ENCODE data around the gene FOXP1. TPM values are rescaled to one million over a fixed set of nuclear protein-coding genes. Genes with fewer than 3 reads are reported as not detected.

FOXP1 gene
- polyA plus RNA-seq, 1 donor from 2014 or later: 5.6 TPM

- no peak overlapping the region for H3K27ac ChIP-seq (ENCODE audit: low read length)
- H3F3A ChIP-seq (ENCODE audit: insufficient read depth, low read length, poor library complexity, severe bottlenecking): no peaks in the 10 kb centered on the region
- no peaks in the 10 kb centered on the region for H3K36me3 ChIP-seq (ENCODE audit: insufficient read depth, low read length)
- no peaks in the 10 kb centered on the region for H3K9me3 ChIP-seq (ENCODE audit: low read length)
- H3K4me3 ChIP-seq (ENCODE audit: low read length): no peak overlapping the region
- no peaks in the 10 kb centered on the region for H3K9me2 ChIP-seq (ENCODE audit: insufficient read depth, low read length)
- no peaks in the 10 kb centered on the region for H3K79me2 ChIP-seq (replicated peaks; ENCODE audit: insufficient read depth, low read length)
- no peak overlapping the region for H3K4me2 ChIP-seq (ENCODE audit: low read length)
- no peak overlapping the region for H3K9ac ChIP-seq (ENCODE audit: low read length)
- H4K20me1 ChIP-seq (ENCODE audit: insufficient read depth): no peaks in the 10 kb centered on the region
- H2AFZ ChIP-seq (ENCODE audit: low read depth, low read length): no peak overlapping the region
- H3K27me3 ChIP-seq (ENCODE audit: insufficient read depth, low read depth, low read length): no peaks in the 10 kb centered on the region
- TF ChIP-seq POLR2AphosphoS5 (IDR thresholded peaks at IDR 0.05) (no peak), REST (IDR thresholded peaks at IDR 0.05; ENCODE audit: borderline replicate concordance) (no peak), MXI1 (conservative IDR thresholded peaks at IDR 0.05; ENCODE audit: poor library complexity, severe bottlenecking) (no peak), EZH2 (IDR thresholded peaks at IDR 0.05; ENCODE audit: borderline replicate concordance, insufficient read depth, low read length, poor library complexity, severe bottlenecking) (no peak), EP300 (conservative IDR thresholded peaks at IDR 0.05; ENCODE audit: poor library complexity, severe bottlenecking) (no peak), TAF1 (IDR thresholded peaks at IDR 0.05; ENCODE audit: low read depth) (no peak), RAD21 (conservative IDR thresholded peaks at IDR 0.05) (no peak), SMC3 (conservative IDR thresholded peaks at IDR 0.05; ENCODE audit: poor library complexity) (no peak), CTCF (IDR thresholded peaks at IDR 0.05; ENCODE audit: poor library complexity, severe bottlenecking) (no peak)
These were observed 397.6 kb downstream of the FOXP1 start for GRCh38 chr3:71185733-71186455.

- no peaks in the 10 kb centered on the region for H3K9me2 ChIP-seq (ENCODE audit: insufficient read depth, low read length)
- no peaks in the 10 kb centered on the region for H3K27me3 ChIP-seq (ENCODE audit: insufficient read depth, low read depth, low read length)
- H3K4me3 ChIP-seq (ENCODE audit: low read length): no peak overlapping the region
- H2AFZ ChIP-seq (ENCODE audit: low read depth, low read length): no peak overlapping the region
- no peaks in the 10 kb centered on the region for H3F3A ChIP-seq (ENCODE audit: insufficient read depth, low read length, poor library complexity, severe bottlenecking)
- H3K36me3 ChIP-seq (ENCODE audit: insufficient read depth, low read length): no peaks in the 10 kb centered on the region
- H4K20me1 ChIP-seq (ENCODE audit: insufficient read depth): no peaks in the 10 kb centered on the region
- no peak overlapping the region for H3K4me2 ChIP-seq (ENCODE audit: low read length)
- no peak overlapping the region for H3K27ac ChIP-seq (ENCODE audit: low read length)
- H3K9ac ChIP-seq (ENCODE audit: low read length): no peak overlapping the region
- no peaks in the 10 kb centered on the region for H3K79me2 ChIP-seq (replicated peaks; ENCODE audit: insufficient read depth, low read length)
- no peak for TF ChIP-seq RAD21 (conservative IDR thresholded peaks at IDR 0.05)
- TF ChIP-seq EZH2 (IDR thresholded peaks at IDR 0.05; ENCODE audit: borderline replicate concordance, insufficient read depth, low read length, poor library complexity, severe bottlenecking): no peak
- TF ChIP-seq TAF1 (IDR thresholded peaks at IDR 0.05; ENCODE audit: low read depth): no peak
- no peak for TF ChIP-seq MXI1 (conservative IDR thresholded peaks at IDR 0.05; ENCODE audit: poor library complexity, severe bottlenecking)
- TF ChIP-seq CTCF (IDR thresholded peaks at IDR 0.05; ENCODE audit: poor library complexity, severe bottlenecking): no peak
- no peak for TF ChIP-seq SMC3 (conservative IDR thresholded peaks at IDR 0.05; ENCODE audit: poor library complexity)
- TF ChIP-seq POLR2AphosphoS5 (IDR thresholded peaks at IDR 0.05): no peak
- no peak for TF ChIP-seq REST (IDR thresholded peaks at IDR 0.05; ENCODE audit: borderline replicate concordance)
- no peak for TF ChIP-seq EP300 (conservative IDR thresholded peaks at IDR 0.05; ENCODE audit: poor library complexity, severe bottlenecking)
- H3K9me3 ChIP-seq (ENCODE audit: low read length): no peaks in the 10 kb centered on the region
These were observed 399.3 kb downstream of the FOXP1 start for GRCh38 chr3:71184252-71184651.
